AG10803 (cell line): ENCODE data around the gene ACKR2.

ENCODE experiments used
- DNase-seq: peaks from one replicate; pipeline ENCODE4 v3.0.0; 2010; ENCODE audit warnings: low read depth
- H3K4me3 ChIP-seq: 2 replicates; pipeline ENCODE4 v1.5.1; 2011; ENCODE audit warnings: mild to moderate bottlenecking, low read length, control low read depth
- TF ChIP-seq, protein P1 (sequence below): conservative IDR thresholded peaks from 2 replicates; pipeline ENCODE4 v1.5.1; 2011; ENCODE audit warnings: mild to moderate bottlenecking, low read length, control low read depth, inconsistent platforms

ACKR2 gene

GRCh38 chr3:42864321-42864950 is 55.2 kb downstream of the ACKR2 start:
- no peak for DNase-seq
- TF ChIP-seq, protein P1, sequence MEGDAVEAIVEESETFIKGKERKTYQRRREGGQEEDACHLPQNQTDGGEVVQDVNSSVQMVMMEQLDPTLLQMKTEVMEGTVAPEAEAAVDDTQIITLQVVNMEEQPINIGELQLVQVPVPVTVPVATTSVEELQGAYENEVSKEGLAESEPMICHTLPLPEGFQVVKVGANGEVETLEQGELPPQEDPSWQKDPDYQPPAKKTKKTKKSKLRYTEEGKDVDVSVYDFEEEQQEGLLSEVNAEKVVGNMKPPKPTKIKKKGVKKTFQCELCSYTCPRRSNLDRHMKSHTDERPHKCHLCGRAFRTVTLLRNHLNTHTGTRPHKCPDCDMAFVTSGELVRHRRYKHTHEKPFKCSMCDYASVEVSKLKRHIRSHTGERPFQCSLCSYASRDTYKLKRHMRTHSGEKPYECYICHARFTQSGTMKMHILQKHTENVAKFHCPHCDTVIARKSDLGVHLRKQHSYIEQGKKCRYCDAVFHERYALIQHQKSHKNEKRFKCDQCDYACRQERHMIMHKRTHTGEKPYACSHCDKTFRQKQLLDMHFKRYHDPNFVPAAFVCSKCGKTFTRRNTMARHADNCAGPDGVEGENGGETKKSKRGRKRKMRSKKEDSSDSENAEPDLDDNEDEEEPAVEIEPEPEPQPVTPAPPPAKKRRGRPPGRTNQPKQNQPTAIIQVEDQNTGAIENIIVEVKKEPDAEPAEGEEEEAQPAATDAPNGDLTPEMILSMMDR, result no peak
- no peak overlapping the region for H3K4me3 ChIP-seq

- DNase-seq, result no peak
- TF ChIP-seq, protein P1, result no peak
- no peak overlapping the region for H3K4me3 ChIP-seq
Measured at GRCh38 chr3:42865256-42865655, 56.0 kb downstream of the ACKR2 start.

GRCh38 chr3:42867138-42867537 is 57.9 kb downstream of the ACKR2 start:
- no peak overlapping the region for H3K4me3 ChIP-seq
- DNase-seq, result no peak
- TF ChIP-seq, protein P1, result no peak

- no peak for DNase-seq
- no peak overlapping the region for H3K4me3 ChIP-seq
Measured at GRCh38 chr3:42868841-42869240, 59.6 kb downstream of the ACKR2 start.

DNA sequence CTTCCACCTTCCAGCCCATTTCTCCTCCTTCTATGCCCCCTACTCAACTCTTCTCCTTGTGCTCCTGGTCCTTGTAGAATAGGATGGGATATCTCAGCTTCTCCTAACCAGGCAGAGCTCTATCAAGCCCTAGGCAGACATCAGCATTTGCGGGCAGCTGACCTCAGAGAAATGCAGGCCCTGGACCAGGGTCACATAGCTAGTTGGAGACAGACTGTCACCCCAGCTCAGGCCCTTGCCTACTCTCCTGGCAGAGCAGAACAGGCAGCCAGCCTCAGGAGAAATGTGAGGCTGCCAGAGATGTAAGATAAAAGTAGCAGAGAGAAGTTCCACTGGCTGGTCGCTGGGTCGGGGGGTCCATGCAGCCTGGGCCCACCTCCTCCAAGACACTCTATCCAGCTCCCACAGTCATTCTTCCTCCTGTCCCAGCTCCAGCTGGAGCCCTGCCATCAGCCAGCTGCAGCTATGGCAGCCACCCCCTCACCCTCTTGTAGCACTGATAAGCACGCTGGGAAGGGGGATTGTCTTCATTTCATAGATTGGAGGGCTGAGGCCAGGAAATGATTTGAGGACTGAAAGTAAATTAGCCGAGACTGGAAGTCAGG is 62.4 kb downstream of the ACKR2 start:
- no peak for DNase-seq
- no peak overlapping the region for H3K4me3 ChIP-seq
- TF ChIP-seq, protein P1, result no peak

More at GRCh38 chr3:42868841-42869240, 59.6 kb downstream of the ACKR2 start:
- TF ChIP-seq, protein P1, result no peak

DNA sequence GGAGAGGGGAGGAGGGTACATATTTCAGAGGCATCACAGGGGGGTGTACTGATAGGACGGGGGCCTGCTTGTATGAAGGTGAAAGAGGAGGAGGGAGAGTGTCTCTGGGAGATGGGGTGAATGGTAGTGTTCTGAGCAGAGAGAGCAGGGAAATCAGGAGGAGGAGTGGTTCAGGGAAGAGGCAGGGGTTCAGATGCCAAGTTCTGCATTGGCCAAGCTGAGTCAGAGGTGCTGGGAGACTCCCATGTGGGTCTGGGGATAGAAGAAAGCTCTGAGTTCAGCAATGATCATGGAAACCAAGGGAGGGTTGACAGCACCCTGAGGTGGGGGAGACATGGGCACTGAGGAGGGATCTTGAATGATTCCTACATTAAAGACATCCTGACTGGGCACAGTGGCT is 63.5 kb downstream of the ACKR2 start:
- H3K4me3 ChIP-seq, result no peak overlapping the region
- TF ChIP-seq, protein P1, result no peak
- no peak for DNase-seq
